HG03571 (cell line): ENCODE data around the gene SLC22A31.
"Not testable (repeated sequence)": the region's sequence is repeated elsewhere in the genome, so short reads cannot be mapped to it uniquely, and the experiment has no call there.

Experiments used
- ATAC-seq: cut with Tn5 transposase; IDR thresholded peaks from one replicate; pipeline ENCODE4 v1.9.1; 2021; ENCODE audit not compliant: unreplicated experiment

SLC22A31 gene

GRCh38 chr16:89193576-89194293 lies 6.6 kb downstream of the SLC22A31 start:
- no peak for ATAC-seq

DNA sequence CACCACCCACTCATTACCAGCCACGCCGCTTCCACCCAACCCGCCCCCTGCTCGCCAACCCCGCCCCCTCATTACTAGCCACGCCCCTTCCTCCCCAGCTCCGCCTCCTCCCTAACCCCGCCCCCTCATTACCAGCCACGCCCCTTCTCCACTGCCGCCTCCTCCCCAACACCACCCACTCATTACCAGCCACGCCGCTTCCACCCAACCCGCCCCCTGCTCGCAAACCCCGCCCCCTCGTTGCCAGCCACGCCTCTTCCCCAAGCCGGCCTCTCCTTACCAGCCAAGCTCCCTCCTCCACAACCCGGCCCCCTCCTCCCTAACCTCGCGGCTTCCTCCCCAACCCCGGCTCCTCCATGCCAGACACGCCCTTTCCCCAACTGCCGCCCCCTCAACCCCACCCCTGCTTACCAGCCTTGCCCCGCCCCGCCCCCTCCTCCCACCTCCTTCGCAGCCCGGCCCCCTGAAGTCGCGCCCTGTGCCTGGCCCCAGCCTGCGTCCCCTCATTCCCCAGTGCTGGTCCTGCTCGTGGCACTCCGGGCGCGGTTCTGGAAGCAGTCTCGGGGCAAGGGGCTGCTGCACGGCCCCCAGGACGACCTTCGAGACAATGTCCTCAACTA lies 7.3 kb downstream of the SLC22A31 start:
- no peak for ATAC-seq

GRCh38 chr16:89192186-89192955 lies 8.0 kb downstream of the SLC22A31 start:
- ATAC-seq, result not testable (repeated sequence)

GRCh38 chr16:89191901-89192185 lies 8.5 kb downstream of the SLC22A31 start:
- no peak for ATAC-seq

DNA sequence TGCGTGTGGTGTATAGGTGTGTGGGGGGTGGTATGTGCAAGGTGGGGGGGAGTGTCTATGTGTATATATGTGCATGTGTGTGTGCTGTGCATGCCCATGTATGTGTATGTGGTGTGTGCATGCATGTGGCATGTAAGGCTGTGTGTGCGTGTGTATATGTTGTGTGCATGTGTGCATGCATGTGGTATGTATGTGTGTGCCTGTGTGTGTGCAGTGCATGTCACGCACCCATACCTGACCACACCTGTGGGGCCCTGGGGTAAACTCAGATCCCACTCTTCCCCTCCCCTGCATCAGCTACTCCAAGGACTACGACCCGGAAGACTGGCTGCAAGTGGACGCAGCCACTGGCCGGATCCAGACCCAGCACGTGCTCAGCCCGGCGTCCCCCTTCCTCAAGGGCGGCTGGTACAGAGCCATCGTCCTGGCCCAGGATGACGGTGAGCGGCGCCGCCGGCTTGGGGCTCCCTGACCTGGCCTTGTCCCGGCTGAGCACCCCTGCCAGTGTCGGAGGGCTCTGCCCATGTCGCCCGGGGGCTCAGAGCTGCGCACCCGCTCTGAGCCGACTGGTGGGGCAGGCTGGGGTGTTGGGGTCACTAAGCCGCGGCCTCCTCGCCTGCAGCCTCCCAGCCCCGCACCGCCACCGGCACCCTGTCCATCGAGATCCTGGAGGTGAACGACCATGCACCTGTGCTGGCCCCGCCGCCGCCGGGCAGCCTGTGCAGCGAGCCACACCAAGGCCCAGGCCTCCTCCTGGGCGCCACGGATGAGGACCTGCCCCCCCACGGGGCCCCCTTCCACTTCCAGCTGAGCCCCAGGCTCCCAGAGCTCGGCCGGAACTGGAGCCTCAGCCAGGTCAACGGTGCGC lies 9.1 kb downstream of the SLC22A31 start:
- ATAC-seq, result no peak

GRCh38 chr16:89190150-89190958 lies 10.0 kb downstream of the SLC22A31 start:
- no peak for ATAC-seq

GRCh38 chr16:89189358-89190025 lies 10.8 kb downstream of the SLC22A31 start:
- ATAC-seq, result no peak

GRCh38 chr16:89188471-89189357 lies 11.6 kb downstream of the SLC22A31 start:
- not testable (repeated sequence) for ATAC-seq

GRCh38 chr16:89187770-89188392 lies 12.5 kb downstream of the SLC22A31 start:
- ATAC-seq, result no peak

DNA sequence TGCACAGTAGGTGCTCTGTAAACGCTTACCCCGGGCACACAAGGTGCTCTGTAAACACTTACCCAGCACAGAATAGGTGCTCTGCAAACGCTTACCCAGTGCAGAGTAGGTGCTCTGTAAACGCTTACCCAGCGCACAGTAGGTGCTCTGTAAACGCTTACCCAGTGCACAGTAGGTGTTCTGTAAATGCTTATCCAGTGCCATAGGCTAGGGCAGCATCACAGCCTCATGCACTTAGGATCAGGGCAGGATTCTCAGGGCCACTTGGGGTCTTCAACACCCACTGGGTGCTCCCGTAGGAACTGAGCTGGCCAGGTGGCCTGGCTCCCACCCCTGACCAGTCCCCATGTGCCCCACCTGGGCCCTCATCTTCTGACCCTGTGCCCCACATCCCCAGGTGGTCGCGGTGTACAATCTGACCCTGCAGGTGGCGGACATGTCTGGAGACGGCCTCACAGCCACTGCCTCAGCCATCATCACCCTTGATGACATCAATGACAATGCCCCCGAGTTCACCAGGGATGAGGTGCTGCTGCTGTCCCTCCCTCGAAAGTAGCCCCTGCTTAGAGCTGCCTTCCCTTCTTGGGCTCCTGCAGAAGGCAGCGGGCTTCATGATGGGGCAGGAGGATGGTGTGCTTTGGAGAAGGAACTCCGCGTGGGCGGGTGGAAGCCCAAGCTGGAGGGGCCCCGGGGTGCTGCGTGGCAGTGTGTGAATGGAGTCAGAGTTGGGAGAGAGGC lies 13.1 kb downstream of the SLC22A31 start:
- no peak for ATAC-seq

DNA sequence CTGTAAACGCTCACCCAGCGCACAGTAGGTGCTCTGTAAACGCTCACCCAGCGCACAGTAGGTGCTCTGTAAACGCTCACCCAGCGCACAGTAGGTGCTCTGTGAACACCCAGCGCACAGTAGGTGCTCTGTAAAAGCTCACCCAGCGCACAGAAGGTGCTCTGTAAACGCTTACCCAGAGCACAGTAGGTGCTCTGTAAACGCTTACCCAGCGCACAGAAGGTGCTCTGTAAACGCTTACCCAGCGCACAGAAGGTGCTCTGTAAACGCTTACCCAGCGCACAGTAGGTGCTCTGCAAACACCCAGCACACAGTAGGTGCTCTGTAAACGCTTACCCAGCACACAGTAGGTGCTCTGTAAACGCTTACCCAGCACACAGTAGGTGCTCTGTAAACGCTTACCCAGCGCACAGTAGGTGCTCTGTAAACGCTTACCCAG lies 13.7 kb downstream of the SLC22A31 start:
- ATAC-seq, result not testable (repeated sequence)

DNA sequence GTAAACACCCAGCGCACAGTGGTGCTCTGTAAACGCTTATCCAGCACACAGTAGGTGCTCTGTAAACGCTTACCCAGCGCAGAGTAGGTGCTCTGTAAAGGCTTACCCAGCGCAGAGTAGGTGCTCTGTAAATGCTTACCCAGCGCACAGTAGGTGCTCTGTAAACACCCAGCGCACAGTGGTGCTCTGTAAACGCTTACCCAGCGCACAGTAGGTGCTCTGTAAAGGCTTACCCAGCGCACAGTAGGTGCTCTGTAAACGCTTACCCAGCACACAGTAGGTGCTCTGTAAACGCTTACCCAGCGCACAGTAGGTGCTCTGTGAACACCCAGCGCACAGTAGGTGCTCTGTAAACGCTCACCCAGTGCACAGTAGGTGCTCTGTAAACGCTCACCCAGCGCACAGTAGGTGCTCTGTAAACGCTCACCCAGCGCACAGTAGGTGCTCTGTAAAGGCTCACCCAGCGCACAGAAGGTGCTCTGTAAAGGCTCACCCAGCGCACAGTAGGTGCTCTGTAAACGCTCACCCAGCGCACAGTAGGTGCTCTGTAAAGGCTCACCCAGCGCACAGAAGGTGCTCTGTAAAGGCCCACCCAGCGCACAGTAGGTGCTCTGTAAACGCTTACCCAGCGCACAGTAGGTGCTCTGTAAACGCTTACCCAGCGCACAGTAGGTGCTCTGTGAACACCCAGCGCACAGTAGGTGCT lies 14.3 kb downstream of the SLC22A31 start:
- ATAC-seq, result not testable (repeated sequence)

DNA sequence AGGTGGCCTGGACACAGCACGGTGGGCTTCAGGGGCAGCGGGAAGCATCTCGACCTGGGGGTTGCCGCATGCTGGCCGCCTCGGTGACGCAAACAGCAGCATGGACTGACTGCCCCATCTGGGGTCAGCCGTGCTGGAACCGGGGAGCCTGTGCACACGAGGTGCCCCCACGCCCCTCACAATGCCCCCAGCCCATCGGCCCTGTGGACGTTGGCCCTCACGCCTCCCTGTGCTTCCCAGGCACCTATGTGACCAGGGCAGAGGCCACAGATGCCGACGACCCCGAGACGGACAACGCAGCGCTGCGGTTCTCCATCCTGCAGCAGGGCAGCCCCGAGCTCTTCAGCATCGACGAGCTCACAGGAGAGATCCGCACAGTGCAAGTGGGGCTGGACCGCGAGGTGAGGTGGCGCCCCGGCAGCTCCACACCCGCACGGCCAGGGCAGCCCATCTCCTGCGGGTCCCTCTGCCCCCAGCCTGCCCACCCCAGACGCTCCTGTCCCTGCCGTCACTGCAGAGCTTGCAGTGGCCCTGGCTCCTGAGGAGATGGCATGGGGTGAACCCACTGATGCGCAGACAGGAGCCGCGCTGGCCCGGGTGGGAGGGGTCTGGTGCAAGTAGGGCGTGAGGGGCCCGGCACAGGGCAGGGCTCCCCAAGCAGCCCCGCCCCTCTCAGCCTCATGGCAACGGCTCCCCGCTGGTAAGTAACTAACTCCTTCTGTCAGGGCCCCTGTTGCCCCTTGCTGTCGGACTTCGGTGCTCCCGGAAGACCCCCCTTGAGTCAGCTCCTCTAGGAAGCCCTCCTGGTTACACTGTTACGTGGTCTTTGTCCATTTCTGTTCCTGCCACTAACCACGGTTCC lies 15.2 kb downstream of the SLC22A31 start:
- ATAC-seq, result no peak

GRCh38 chr16:89184677-89184932 lies 15.7 kb downstream of the SLC22A31 start:
- ATAC-seq, result no peak

DNA sequence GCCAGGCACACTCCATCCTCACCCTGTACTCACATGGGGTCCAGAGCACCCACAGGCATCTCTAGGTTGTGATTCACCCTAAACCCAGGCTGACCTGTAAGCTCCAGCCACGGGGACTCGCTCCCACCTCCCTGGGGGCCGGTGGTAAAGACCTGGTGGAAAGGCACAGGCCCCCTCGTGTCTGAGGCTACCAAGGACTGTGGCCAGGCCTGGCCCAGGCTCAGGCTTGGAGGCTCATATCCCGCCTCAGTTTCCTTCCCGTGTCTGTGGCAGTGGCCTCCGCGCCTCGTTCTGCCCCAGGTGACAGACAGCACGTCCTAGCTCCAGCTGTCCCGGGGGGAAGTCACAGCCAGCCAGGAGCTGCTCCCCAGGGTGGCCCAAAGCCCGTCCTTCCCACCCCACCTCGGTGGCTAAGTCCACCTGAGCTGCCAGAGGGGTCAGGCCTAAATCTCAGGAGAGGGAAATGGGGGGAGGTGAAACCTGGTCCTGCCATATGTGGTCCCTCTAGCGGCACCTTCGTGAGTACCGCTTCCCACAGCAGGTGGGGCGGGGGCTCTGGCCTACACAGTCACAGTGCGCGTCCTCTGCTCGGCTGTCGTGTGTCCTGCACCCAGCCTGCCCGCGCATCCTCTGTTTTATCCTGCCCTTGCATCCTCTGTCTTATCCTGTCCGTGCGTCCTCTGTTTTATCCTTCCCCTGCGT lies 16.2 kb downstream of the SLC22A31 start:
- no peak for ATAC-seq

GRCh38 chr16:89183463-89183862 lies 16.9 kb downstream of the SLC22A31 start:
- ATAC-seq, result no peak
